RPMI7951 (cell line): ENCODE results near the gene CROCC2. TPM values are rescaled to one million over a fixed set of nuclear protein-coding genes. Genes with fewer than 3 reads are reported as not detected.

Experiments used
- DNase-seq: peaks from one replicate; pipeline ENCODE4 v3.0.0-alpha.2; 2012; ENCODE audit warnings: low read depth
- total RNA-seq: library from RNA; depleted of rRNA; stranded (reverse); fragments of >200 nt; shearing (Covaris generic); gene quantifications from 2 replicates; pipeline ENCODE4 v1.2.3, GENCODE V29; 2014

The CROCC2 gene
- total RNA-seq, 1 experiment from 2014 or later, result 0.12 TPM

DNA sequence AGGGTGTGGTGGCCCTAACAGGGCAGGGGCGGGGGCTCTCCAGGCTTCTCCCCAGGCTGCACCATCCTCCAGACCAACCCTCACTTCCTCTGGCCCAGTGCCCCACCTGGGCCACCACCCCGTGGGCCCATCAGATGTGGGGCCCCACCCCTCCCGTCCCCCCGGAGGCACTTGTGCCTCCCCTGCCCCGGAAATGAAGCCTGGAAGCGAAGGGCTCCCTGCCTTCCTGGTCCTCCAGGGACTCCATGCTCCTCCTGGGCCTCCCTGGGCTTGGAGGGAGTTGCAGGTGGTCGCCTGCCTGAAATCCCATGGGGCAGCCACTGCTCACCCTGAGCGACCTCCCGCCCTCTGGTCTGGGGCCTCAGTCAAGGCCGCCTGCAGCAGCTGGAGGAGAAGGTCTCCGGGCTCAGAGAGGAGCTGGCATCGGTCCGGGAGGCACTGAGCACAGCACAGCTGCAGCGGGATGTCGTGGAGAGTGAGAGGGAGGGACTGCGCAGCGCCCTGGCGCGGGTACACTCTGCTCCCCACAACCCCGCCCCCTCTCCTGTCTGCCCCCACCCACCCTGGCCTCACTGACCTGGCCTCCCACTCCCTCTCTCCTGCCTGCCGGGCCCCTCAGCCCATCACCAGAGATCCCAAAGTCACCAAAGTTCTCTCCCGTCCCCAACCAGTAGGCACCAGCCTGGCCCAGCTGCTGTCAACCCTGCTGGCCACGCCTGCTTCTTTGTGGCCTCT lies 28.0 kb downstream of the CROCC2 start:
- DNase-seq, result no peak

DNA sequence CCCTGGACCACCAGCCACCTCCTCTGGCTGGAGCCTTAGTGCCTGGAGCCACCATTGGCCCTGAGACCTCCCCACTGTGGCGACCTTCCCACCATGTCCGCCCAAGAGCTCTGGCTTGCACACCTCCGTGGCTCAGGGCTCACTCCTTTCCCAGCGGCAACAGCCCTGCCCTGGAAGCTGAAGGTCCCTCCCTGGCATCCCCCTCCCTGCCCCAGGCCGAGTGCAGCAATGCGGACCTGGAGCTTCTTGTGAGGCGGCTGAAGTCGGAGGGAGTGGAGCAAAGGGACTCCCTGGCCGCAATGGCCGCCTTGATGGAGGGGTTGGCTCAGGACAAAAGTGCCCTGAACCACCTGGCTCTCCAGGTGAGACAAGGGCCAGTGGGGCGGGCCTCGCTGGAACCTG lies 28.6 kb downstream of the CROCC2 start:
- no peak for DNase-seq

DNA sequence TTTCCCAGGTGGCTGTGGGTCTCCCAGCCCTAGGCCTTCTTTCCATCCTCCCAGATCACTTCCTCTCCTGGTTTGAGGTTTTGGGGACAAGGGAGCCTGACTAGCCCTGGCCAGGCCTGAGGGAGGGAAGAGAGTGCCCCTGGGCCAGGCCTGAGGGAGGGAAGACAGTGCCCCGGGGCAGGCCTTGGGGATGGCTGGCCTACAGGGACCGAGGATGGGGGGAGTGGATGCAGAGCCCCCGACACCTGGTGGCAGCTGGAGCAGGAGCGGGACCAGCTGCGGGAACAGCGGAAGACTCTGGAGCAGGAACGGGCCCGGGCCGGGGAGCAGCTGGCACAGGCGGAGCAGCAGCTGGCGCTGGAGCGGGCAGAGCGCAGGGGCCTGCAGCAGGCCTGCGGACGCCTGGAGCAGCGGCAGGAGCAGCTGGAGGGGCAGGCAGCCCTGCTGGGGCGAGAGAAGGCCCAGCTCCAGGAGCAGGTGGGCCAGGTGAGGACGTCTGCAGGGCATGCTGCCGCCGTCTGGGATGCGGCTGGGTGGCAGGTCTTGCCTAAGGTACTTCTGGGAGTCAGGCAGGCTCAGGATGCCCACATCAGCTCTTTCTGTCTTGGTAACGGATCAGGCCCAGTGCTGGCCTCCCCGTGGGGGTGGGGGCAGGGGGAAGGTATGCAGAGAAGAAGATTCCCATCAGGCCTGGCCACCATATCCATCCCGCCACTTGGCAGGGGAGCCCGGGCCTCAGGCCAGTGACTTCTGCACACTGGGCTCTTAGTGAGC lies 29.2 kb downstream of the CROCC2 start:
- DNase-seq, result no peak

DNA sequence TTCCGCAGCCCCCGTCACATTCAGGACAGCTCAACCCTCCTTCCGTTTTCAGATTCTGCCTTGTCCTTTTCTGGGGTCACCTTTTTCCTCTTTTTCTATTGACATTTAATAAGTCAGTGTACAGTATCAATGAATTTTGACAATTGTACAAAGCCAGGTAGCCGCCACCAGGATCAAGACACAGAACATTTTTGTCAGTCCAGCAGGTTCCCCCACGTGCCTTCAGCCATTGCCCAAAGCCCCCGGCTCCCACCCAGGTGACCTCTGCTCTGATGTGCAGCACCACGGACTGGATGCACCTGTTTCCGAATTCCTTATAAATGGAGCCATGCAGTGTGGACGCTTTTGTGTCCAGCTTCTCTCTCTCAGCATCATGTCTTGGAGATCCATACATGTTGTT lies 30.0 kb downstream of the CROCC2 start:
- no peak for DNase-seq

DNA sequence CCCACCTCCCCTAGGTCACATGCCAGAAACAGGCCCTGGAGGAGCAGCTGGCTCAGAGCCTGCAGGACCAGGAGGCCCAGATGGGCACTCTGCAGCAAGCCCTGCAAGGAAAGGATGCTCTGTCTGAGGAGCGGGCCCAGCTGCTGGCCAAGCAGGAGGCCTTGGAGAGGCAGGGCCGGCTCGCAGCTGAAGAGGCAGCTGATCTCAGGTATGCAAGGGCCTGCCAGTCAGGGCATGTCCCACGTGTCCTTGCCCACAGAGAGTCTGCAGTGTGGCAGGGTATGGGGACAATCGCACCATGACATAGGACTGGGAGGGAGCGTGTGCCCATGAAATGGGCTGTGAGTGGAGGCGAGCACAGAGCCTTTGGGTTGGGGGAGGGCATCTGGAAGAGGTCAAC lies 39.9 kb downstream of the CROCC2 start:
- no peak for DNase-seq

DNA sequence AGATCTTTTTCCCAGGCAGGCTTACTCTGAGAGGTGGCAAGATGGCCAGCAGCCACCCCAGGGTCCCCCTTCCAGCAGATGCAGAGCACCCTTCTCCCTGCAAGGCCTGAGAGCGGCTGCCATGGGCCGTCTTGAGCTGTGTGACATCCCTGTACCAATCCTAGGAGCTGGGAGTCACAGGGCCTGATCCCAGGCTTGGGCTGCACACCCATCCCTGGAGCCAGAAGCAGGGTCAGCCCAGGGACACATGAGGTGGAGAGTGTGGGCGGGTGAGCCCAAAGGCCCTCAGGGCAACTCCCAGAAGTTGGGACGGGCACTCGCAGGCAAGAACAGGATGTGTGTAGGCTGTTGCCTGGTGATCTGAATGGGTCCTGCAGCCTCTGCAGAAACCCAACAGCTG lies 40.5 kb downstream of the CROCC2 start:
- peak; percentile 88 for DNase-seq

DNA sequence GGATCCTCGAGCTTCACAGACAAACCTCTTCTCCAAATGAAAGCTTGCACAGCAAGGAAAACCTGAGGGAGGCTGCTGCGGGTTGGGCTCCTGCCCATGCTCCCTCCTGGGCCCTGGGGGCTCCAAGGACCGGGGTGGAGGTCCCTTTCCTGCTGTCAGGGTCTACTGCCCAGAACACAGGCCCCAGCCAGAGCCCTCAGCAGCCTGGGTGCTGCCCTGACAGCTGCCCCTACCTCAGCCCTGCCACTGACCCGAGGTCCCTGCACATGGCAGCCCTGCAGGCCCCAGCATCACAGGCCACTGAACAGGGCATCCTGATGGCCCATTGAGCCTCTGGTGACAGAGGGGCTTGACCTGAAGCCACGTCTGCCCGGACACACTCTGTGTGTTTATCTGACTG lies 41.0 kb downstream of the CROCC2 start:
- DNase-seq, result no peak

DNA sequence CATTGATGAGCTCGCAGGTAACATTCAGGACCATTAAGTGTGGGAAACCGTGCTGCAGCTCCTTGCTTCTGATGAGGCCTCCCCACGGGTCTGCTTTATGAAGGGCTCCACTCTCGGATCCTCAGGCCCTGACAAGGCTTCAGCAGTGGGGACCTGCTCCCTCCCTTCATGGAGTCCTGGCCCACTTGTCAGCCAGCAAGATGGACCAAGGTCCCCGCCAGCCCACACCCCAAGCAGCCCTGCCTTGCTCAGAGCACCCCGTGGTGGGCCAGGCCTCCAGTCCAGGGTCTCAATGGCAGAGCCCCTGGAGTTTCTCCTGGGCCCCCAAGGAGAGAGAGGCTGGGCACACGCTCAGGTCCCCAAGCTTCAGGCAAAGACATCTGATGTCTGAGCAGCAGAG lies 41.5 kb downstream of the CROCC2 start:
- DNase-seq, result no peak

DNA sequence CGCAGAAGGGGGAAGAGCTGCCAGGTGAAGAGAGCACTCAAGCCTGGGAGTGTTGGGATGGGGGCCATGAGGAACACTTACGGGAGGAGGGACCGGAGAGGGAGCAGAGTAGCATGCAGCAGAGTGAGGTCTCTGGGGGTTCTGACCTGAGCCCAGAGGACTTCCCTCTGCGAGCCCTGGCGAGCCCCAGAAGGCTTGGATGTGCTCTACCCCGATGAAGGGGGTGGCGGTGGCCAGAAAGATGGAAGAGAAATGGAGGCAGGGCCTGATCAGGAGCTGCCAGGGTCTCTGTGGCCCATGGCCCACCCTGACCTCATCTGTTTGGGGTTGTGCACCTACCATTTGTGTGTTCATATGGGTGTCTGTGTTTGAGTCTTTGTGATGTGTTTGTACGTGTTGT lies 42.0 kb downstream of the CROCC2 start:
- no peak for DNase-seq

DNA sequence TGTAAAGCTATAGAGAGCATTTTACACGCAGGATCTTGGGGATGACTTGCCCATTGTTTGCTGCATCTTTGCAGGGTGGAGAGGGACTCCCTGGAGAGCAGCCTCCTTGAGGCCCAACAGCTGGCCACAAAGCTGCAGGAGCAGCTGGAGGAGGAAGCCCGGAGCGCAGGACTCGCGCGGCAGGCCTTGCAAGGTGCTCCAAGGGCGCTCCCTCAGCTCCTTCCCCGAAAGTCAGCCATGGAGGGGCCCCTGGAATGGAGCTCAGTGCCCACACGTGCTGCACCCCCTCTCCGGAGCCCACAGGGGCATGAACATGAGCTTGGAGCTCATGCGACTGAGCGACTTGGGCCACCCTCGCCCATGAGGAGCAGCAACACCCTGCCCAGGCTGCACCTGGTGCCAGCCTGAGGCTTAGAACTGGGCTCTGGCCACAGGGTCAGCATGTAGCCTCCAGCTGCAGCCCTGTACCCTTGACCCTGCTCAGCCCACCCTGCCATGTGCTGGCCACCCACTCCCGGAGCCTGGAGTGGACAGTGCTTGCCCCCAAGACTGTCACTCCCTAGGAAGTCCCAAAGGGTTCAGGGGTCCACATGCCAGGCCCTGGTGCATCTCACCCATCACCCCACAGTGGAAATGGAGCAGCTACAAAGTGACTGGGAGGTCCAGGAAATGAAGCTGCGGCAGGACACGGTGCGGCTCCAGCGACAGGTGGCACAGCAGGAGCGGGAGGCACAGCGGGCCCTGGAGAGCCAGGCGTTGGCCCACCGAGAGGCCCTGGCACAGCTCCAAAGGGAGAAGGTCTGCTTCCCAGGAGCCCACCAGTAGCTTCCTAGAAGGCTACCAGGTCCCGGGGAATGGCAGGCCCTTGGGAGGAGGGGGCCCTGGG lies 43.0 kb downstream of the CROCC2 start:
- no peak for DNase-seq

DNA sequence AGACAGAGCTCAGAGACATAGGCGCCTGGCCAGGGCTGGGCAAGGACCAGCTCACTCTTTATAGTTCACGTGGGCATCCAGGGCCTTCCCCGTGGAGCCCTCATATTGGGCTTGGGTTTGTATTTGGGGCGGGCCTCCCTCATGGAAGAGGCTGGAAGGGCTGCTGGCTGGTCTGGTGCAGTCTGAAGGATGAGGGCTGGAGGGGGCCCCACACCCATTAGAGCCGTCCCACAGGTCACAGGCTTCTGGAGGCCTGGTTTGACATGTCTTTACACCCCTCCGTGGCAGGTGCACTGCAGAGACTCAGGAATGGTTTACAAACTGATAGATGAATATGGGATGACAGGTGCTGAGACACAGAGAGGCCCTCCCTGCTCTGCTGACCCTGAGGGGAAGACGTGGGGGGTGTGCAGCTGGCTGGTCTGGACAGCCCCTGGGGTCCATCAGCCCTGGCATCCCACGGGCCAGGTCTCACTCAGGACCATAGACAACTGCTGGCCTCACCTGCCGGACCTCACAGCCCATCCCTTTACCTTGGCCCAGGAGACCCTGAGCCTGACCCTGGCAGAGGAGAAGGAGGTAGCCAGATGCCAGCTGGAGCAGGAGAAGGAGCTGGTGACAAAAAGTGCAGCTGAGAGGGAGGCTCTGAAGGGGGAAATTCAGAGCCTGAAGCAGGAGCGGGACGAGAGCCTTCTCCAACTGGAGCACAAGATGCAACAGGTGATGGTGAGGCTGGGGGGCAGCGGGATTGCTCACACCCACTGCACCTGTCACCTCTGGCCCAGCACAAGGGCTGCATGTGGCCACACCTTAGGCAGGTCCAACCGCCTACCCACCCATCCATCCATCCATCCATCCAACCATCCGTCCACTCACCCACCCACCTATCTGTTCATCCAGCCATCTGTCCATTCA lies 43.9 kb downstream of the CROCC2 start:
- no peak for DNase-seq

DNA sequence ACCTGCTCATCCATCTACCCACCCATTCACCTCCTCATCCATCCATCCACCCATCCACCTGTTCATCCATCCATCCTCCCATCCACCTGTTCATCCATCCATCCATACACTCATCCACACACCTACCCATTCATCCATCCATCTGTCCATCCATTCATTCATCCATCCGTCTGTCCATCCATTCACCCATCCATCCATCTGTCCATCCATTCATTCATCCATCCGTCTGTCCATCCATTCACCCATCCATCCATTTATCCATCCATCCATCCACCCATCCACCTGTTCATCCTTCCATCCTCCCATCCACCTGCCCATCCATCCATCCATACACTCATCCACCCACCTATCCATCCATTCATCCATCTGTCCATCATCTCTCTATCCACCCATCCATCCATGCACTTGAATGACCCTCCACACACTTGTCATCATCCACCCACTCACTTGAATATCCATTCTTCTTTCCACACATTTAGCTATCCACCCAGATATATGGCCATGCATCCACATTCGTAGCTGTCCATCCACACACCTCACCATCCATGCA lies 45.0 kb downstream of the CROCC2 start:
- DNase-seq, result no peak

DNA sequence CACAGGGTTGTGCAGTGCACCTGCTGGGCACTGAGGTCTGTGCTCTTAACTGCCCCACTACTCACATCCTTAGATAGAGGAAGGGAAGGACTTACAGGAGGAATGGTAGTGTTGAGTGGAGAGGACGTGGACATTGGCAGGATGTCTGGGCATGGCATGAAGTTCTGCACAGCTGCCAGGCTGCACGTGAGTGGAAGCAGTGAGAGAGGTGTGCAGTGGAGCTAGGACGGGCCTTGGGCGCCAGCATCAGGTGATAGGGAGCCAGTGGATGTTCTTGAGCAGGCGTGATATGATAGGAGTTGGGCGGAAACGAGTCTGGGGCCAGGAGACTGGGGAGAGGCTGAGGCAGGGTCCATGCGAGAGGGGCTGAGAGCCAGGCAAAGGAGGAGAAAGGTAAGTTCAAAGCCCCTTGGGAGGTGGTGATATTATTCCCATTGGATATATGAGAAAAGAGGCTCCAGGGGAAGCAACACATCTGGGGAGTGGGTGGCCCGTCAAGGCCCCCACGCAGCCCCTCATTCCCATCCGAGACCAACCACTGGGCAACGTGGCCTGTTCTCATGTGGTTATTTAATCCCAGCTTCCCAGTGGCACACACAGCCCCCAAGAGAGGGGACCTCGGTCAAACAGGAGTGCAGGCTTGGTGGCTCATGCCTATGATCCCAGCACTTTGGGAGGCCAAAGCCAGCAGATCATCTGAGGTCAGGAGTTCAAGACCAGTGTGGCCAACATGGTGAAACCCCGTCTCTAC lies 46.5 kb downstream of the CROCC2 start:
- DNase-seq, result no peak

DNA sequence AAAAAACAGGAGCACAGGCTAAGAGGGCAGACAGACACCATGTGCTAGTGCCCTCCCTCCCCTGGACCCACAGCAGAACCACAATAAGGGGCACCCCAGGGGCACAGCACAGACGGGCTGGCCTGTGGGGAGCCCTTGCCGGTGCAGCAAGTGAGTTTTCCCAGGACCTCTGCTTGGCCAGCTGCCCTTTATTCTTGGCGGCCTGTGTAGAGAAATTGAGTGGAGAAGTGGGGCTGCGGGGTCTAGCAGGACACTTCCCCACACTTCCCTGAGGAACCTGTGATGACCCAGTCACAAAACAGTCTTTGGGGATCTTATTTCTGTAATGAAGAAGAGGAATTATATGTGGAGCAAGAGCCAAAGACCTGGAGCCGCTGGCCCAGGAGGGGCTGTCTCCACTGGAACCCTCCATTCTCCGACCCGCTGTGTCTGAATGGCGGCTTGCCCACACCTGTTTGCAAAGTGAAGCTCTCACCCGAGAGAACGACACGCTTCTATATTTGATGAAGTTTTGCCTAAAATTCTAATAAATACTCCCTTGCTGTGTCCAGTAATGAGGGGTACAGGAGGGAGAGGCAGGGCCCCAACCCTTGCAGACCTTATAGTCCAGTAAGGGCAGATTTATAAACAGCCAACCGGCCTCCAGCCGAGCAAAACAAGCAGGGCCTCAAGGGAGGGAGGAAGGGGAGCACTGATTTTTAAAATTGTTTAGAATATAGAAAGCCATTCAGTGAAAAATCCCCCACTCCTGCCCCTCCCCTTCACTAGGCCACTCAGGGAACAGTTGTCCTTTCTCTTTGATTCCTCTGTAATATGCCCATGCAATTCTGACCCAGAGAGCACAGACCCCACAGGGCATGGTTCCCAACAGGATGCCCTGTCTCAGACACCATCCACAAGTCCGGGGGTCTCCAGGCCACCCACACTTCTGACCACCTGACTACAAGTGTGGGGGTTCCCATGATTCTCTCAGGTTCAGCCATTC lies 47.6 kb downstream of the CROCC2 start:
- DNase-seq, result no peak

DNA sequence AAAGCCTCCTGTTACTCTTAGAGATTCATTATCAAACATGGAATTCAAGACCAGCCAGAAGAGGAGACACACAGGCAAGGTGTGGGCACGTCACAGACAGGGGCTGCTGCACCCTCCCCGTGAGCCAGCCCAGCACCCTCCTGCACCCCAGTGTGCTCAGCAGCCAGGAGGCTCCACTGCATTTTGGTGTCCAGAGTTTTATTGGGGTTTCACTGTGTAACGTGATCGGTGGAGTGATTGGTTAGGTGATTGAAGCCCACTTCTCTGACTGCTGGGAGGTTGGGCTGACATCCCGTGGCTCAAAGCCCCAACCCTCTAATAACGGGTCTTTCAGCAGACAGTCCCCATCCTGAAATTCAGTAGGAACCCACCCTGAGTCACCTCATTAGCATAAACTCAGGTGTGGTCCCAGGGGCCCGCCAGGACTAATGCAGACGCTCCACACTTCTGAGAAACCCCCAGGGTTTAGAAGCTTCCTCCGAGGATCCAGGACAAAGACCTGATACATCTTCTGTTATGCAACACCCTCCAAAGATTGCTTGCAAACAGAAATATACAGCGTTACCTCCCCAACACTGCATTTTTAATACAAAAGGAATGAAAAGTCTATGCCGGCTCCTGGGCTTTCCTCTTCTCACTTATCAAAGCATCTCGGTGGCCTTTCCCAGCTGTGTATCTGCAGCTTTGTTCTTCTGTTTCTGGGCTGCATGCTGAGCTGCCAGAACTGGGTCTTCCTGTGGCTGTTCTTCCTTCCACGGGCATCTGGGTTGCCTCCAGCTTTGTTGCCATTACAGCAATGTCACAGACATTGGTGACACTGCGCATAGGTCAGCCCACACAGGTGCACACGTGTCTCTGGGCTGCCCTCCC lies 48.5 kb downstream of the CROCC2 start:
- DNase-seq, result no peak

DNA sequence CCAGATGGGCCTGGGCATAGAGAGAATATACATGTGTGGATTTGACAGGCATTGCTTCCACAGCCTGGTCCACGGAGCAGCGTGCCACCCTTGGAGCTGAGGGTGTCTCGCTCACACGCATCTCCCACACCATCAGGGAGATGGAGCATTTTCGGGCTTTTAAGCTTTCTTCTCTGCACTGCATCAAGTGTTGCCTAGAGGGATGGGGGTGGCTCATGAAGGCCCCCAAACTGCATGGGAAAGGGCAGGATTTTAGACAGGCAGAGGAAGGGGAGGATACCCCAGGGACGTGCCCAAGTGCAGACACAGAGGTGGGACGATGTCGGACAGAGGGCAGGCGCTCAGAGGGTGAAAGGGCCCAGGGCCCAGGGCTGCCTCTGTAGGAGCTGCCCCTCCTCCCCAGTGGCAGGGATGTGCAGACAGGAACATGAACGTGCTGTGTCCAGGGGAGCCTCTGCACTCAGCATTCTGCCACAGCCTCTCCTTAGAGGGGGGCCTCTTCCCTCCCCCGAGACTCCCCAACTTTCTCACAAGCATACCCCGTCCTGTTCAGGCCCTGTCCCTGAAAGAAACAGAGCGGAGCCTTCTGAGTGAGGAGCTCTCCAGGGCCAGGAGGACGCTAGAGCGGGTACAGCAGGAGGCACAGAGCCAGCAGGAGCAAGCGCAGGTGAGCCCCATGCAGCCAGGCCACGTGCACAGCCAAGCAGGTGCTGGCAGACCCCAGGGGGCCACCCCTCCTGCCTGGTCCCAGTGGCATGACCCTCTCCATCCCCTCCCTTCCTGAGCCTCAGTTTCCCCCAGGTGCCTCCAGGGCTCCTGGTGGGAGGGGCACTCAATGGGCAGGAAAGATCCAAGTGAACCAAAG lies 49.4 kb downstream of the CROCC2 start:
- DNase-seq, result no peak
